Endometrium (tissue), 2 donors: ENCODE results near the gene GMDS.
"Not testable (repeated sequence)": the region's sequence is repeated elsewhere in the genome, so short reads cannot be mapped to it uniquely, and the experiment has no call there.

ENCODE experiments used
- FAIRE-seq: peaks from 2 replicates; lab custom pipeline; 2012; peaks lifted over from hg19 to GRCh38; lab: Jason Lieb, UNC
- donor health status: control.
- donor health status: control.

The GMDS gene

GRCh38 chr6:1858196-1858595, 387.2 kb downstream of the GMDS start:
- FAIRE-seq = no peak

DNA sequence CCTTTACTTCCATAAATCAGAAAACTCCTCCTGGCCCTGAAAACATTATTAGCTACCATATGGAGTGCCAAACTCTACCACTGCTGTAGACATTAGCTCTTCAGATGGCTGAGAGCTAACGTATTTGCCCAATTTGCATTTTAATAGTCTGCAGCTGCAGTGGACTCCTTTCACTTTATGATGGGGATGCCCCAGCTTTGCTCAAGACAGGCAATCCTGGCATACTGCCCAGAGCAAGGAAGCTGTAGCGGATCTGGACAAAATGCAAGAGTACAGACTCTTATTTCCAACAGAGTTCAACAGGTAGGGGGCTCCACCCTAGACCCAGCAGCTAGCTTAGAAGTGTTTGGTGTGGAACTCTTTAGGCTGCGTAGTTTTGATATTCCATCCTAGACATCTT, 389.0 kb downstream of the GMDS start:
- no peak for FAIRE-seq

DNA sequence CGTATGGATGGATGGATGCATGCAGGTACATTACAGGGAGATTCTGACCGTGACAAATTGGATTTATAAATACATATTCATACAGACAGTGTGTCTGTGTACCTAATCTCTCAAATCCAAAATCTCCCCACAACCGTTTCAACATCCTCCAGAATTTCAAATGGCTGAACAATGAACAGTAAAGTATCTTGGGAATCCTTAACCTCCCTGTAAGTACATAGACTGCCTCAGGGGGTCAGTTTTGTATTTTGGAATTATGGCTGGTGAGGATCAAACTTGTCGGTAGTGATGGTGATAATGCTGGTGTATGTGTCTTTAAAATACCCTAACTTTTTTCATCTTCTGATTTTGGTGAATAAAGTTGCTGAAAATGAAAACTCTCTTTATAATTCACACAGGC, 389.5 kb downstream of the GMDS start:
- FAIRE-seq = no peak

DNA sequence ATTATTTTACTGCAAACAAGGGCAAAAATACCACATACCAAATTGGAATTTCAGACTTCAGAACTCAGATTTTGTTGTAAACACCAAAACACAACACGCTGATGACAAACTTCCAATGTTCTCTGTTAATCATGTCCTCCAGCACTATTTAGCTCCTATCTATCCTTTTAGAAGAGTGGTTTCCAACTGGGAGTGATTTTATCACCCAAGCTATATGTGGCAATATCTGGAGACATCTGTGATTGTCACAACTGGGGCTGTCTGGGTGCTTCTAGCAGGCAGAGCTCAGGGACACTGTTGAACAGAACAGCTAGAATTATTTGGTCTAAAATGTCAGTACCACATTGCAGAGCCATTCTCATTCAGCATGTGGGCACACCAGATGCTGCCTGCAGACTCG, 391.1 kb downstream of the GMDS start:
- no peak for FAIRE-seq

- FAIRE-seq = no peak
These were observed 391.6 kb downstream of the GMDS start for GRCh38 chr6:1853761-1854160.

DNA sequence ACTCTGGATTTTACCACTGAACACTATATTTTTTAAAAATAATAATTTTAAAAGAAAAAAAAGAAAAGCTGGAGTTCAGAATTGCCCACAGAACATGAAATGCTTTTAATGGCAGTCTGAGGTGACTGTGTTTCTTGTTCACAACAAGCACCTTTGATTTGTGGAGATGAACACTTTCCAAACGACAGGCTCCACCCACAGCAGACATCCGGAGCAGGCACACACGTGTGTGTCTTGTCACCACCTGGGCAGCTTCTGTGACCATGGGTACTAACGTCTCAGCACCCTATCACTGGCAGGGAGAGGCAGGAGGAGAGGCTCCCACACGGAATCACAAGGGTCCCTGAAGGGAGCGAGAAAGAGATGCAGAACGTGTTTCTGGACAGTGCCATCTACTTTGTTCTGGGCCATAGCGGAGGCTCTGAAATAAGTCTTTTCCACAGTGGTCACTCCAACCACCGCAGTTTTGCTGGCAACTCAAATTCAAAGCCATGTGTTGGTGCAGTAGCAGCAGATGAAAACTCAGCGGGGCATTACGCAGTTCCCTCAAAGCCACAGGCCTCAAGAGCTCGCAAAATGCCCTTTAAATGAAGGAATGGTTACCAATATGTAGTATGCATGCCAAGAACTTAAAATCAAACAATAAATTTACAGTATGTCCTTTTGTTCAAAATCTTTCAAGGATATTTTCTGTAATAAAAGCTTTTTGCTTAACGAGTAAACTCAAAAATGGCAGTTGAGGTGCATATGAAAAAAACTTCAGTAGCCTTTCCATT, 393.5 kb downstream of the GMDS start:
- FAIRE-seq = no peak

DNA sequence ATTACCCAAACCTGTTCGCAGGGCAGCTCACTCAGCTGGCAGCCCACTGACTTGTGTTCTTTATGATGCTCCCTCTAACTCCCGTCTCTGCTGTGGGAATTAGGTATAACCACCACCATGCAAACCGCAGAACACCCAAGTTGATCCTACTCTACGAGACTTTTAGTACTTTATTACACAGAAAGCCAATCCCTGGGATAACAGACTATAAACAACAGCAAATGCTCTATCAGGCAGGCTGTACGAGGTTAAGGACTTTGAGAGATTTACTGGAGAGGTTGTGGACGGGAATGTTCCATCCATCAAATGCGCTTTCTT, 394.6 kb downstream of the GMDS start:
- FAIRE-seq = no peak

DNA sequence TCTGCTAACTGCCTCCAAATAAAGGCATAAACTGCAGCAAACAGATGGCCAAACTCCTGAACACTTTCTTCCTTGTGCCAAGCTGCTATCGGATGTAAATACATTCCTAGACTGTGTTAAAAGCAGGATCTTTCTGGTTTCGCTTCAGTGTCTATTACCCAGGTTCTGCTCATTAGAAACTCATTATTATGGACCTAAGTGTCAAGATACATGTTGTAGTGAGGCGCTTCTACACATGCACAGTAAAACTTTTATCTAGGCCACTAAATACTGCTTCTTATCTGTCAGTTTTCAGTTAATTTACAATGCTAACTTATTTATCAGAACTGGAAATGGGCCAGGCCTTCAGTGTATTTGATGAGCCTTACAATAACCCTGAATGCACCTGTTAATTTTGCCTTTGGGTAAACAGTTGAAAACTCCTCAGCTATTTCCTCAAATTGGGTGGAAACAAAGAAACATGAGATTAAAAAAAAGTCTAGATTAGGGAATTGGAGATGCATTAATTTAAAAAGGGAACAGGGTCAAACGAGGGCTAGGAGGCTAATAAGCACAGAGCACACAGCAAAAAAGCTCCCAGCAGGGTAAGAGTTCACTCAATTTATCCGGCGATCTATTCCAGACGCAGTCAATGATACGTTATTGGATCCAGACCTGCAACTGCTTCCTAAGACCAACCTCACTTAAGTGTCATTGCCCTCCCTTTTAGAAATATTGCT, 395.1 kb downstream of the GMDS start:
- no peak for FAIRE-seq

- FAIRE-seq = no peak
These were observed 395.7 kb downstream of the GMDS start for GRCh38 chr6:1849691-1850090.

DNA sequence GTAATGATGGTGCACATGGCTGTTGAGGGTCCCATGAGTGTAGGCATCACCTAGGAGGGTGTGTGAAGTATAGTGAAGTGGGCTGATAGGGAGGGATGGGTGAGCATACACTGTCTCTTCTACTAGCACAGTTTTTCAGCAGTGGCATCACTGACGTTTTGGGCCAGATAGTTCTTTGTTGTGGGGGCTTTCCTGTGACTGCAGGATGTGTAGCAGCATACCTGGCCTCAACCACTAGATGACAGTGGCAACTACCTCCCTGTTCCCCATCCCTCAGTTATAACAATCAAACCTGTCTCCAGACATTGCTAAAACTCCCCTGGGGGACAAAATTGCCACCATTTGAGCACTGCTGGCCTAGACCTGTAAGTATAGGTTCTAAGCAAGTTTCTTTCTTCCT, 396.7 kb downstream of the GMDS start:
- FAIRE-seq = no peak

DNA sequence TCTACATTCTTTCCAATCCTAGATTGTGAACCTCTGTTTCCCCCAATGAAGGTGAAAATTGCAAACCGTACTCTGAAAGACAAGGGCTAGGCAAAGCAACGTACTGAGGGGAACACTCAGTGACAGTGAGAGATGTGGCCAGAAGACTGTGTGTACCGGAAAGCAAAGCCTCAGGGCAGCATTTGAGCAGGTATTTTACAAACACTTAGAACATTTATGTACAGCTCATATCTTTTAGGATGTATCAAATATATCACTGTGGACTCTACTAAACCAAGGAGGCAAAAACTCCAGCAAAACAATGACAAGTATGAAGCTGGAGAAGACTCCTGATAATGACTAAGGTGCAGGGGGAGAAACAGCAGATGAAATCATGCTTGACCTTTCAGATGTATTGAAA, 398.8 kb downstream of the GMDS start:
- no peak for FAIRE-seq

DNA sequence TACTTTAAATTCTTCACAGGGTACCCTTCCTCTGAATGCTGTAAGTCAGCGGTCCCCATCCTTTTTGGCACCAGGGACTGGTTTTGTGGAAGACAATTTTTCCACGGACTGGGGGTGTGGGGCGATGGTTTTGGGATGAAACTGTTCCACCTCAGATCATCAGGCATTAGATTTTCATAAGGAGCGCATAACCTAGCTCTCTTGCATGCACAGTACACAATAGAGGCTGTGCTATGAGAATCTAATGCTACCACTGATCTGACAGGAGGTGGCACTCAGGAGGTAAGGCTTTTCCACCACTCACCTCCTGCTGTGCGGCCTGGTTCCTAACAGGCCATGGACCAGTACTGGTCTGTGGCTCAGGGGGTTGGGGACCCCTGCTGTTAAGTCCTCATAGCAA, 399.9 kb downstream of the GMDS start:
- FAIRE-seq = not testable (repeated sequence)

DNA sequence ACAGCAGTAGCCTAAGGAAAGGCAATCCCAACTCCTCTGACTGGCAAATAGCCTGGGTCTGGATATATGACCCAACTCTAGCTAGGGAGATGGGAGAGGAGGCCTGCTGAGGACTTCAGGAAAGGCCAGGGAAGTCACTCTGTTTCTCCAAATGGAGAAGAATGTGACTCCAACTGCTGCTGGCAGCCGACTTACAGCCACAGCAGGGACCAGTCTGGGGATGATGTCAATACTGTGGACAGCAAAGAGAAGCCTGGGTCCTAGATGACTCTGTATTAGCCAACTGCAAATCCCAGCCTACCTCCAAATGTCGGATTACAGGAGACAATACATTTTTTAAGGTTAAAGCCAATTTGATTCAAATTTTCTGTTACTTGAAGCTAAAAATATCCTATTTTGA, 403.1 kb downstream of the GMDS start:
- FAIRE-seq = no peak

DNA sequence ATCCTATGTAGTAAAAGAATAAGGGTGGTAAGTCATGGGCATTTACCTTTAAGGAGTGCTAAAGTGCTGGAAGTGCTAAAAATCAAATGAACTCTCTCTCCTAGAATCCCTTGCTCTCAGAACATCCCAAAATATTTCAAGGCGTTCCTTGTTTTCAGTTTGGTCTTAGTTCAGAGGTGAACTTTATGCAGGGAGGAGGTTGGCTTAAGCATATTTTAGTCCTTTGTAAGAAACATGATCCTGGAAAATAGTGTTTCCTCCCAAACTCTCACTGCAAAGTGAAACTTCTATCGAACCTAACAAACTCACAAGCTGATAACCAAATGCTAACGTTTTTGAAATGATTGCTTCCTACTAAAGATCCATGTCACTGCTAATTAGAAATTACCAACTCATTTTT, 404.3 kb downstream of the GMDS start:
- FAIRE-seq = no peak

DNA sequence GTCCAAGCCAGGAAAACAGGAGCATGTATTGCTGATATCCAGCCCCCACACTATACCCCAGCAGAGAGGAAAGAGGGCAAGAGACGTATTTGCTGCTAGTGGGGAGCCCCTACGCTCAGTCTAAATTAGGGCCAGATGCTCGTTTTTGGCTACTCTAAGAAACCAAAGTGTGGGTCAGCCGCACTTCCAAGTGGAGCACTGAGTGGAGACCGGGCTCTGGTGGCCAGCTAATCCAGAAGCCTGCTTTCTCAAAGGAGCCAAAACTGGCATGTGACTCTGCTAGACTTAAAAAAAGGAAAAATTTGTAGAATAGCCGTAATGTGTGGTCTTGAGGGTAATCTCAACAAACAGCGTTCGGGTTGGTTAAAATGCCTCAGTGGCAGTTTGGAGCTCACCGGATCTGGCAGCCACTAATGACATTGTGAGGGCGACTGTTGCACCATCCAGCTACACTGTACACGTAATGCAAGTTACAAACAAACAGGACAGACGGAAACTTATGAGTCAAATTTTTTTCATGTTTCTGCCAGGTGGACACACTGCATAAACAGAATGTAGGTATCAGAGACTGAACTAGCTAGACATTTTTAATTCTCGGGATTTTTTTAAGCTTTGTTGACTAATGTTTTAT, 404.8 kb downstream of the GMDS start:
- no peak for FAIRE-seq

- no peak for FAIRE-seq
These were observed 406.0 kb downstream of the GMDS start for GRCh38 chr6:1839361-1839760.

DNA sequence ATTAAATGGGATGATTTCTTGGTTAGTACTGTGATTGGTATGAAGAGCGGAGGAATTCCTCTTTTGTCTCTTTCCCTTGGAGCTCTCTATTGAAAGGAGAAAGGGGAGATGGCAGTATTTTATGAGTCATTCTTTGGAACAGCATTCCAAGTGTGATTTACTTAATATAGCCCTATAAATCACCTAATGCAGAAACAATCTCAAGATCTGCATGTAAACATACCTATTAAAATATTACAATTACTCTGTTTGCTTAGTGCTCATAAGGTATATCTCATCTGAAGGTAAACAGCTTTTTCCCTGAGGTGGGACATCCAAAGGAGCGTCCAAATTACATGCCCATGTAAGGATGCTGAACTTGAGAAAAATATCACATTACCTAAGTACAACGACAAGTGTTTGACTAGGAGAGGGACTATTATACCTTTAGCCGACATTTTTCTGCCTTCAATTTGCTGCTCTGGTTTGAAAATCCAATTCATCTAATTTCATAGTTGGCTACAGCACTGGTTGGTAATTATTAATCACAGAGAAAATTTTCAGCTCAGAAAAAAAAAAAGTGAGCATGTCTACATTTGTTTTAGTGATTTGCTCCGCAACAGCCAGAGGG, 406.7 kb downstream of the GMDS start:
- no peak for FAIRE-seq

DNA sequence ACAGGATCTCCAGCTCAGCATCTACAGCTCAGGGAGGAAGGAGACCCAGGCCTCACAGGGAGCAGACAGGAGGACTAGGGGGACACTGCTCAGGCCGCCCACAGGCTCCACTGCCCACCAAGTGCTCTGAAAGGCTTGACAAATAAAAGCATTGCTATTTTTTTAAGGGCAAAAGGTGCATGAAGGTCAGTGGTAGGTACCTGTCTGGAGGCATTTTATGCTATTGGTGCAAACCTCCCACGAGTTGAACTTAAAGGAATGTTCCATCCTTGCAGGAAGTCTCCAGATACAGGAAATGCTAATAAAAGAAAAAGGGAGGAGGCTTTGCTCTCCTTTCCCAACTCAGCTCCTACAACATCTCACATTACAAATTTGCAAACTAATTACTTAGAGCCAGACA, 407.6 kb downstream of the GMDS start:
- FAIRE-seq = no peak

DNA sequence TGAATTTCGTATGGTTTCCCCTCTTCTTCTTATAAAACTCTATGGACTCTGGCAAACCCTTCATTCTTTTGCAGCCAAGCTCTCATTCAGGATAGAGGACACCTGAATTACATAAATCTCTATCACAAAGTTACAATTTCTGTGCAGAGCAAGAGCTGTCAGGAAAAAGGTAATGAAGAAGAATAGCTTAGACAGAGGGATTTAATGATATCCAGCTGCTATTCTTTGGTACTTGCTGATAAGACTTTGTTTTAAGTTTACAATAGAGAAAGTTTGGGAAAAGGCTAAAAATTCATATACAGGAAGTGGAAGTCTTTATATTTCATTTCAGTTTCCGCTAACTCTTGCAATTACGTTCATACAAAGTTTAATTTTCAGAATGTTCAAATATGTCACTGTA, 408.7 kb downstream of the GMDS start:
- no peak for FAIRE-seq

DNA sequence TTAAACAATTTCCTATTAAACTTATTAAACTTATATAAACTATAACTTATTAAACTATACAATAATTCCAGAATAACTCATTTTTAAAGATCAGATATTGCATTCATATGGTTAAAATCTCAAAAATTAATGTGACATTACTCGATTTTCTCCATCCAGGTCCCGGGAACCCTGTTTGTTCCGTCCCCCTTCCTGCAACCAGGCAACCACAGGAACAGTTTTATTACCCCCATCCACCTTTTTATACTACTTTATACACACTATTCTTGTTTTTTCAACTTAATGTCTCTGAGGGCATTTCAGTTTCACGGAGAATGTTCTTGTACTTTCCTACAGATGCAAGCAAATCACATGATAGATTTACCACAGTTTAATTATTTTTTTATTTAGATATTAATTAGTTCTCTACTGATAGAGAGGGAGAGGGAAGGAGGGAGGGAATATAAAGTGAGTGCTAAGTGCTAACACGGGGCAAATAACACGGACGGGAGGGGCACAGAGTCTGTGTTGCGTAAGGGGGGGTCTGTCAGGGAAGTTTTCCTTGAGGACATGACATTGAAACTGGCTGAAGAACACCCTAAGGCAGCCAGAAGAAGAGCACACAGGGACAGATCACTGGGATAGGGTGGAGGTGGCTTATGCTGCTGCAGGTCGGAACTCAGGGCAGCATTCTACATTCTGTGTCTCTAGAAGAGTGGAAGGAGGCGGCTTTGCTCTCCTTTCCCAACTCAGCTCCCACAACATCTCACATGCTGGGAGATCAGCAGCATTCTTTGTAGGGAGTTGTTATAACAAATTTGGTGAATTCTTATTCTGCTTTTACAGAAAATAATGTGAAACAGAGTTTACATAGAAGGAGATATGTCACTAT, 410.5 kb downstream of the GMDS start:
- no peak for FAIRE-seq

DNA sequence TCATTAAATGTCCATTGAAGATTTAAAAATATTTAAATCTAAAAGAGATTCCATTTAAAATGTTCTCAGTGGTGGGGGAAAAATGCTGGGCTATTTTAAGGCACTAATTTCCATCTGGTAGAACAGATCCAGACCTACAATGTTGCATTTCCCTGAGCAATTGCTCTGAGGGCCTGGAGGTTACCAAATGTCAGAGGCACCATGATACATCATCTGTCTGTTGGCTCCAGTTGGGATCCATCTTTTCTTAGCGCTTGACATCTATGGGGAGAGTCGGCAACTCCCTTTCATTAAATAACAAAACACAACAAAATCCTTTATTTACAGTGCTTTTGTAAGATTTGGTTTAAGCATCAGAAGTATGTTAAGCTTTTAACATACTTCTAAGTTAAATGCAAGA, 411.2 kb downstream of the GMDS start:
- peak; percentile 29 for FAIRE-seq
